HCT116 (cell line): ENCODE results near the gene KRT222. TPM values are rescaled to one million over a fixed set of nuclear protein-coding genes. Genes with fewer than 3 reads are reported as not detected.

Experiments
- ATAC-seq: fragments of 200-7000 bp; cut with Tn5 transposase; 2 replicates; pipeline ENCODE4 v1.9.1; 2020; ENCODE audit warnings: mild to moderate bottlenecking, moderate library complexity
- BruUV-seq: library from RNA; stranded (reverse); fragments of 400-500 nt; replicated peaks from 2 replicates; lab custom pipeline; 2021; lab: Mats Ljungman, UMichigan
- CTCF ChIA-PET: fragments of 300-600 bp; sonication (Branson Sonifier 250); formaldehyde crosslinking; loops from one replicate; lab custom pipeline; 2021; ENCODE audit warnings: antibody characterized with exemption; lab: Charles Lee
- POLR2A ChIA-PET: fragments of 300-600, 350-600 bp; sonication (Branson Sonifier 250); formaldehyde crosslinking; loops from one replicate; lab custom pipeline; 2021; ENCODE audit warnings: antibody characterized with exemption; lab: Charles Lee
- RAD21 ChIA-PET, 2 experiments: fragments of 300-600 bp; sonication (Branson Sonifier 250); formaldehyde crosslinking; loops; one replicate each; lab custom pipeline; 2023; ENCODE audit warnings: low total read pairs in 2 of 2; ENCODE audit not compliant: uncharacterized antibody in 2 of 2, unreplicated experiment in 2 of 2, low non-redundant PET in 1 of 2; lab: Charles Lee
- DNase-seq: peaks from one replicate; pipeline ENCODE4 v3.0.0-alpha.2; 2010; ENCODE audit warnings: low read depth, low spot score
- H2AFZ ChIP-seq: fragments of 200-600 bp; shearing (Covaris generic), sonication (generic); 2 replicates; pipeline ENCODE4 v1.6.1; 2017; ENCODE audit warnings: low read depth, mixed run types, mixed read lengths, antibody characterized with exemption, low read length; ENCODE audit not compliant: poor library complexity, severe bottlenecking
- H3K27ac ChIP-seq: 2 replicates; pipeline ENCODE4 v1.5.1; 2012; ENCODE audit warnings: low read depth, low read length
- H3K27me3 ChIP-seq: fragments of 200-600 bp; sonication (generic); 2 replicates; pipeline ENCODE4 v1.6.1; 2016; ENCODE audit warnings: mixed run types, low read length, mixed read lengths; ENCODE audit not compliant: insufficient read depth
- H3K36me3 ChIP-seq, 2 experiments: fragments of 200-500 bp in 1 of 2; fragments of 200-600 bp in 1 of 2; sonication (Bioruptor generic) in 1 of 2; sonication (generic) in 1 of 2; 2 replicates each; pipeline versions ENCODE4 v1.5.1 to v1.6.1; 2014 to 2016; ENCODE audit warnings: low read length in 2 of 2, inconsistent platforms in 1 of 2, mixed read lengths in 1 of 2, mixed run types in 1 of 2; ENCODE audit not compliant: insufficient read depth in 2 of 2, control insufficient read depth in 1 of 2
- H3K4me1 ChIP-seq, 2 experiments: fragments of 200-600 bp in 1 of 2; sonication (generic) in 1 of 2; 2 replicates each; pipeline versions ENCODE4 v1.5.1 to v1.6.1; 2012 to 2017; ENCODE audit warnings: low read length in 2 of 2, inconsistent platforms in 1 of 2, mild to moderate bottlenecking in 1 of 2, mixed read lengths in 1 of 2, mixed run types in 1 of 2, moderate library complexity in 1 of 2; ENCODE audit not compliant: insufficient read depth in 2 of 2, control insufficient read depth in 1 of 2
- H3K4me2 ChIP-seq: fragments of 200-600 bp; sonication (generic); 2 replicates; pipeline ENCODE4 v1.6.1; 2017; ENCODE audit warnings: mixed run types, low read length, mixed read lengths
- H3K4me3 ChIP-seq, 2 experiments: fragments of 200-600 bp in 1 of 2; sonication (generic) in 1 of 2; replicated peaks in 1 of 2; 2 replicates each; pipeline ENCODE4 v1.5.1; 2011 to 2016; ENCODE audit warnings: low read length in 2 of 2, control low read depth in 1 of 2, low read depth in 1 of 2, mild to moderate bottlenecking in 1 of 2, mixed read lengths in 1 of 2, mixed run types in 1 of 2
- H3K79me2 ChIP-seq: fragments of 200-600 bp; sonication (generic); 2 replicates; pipeline ENCODE4 v1.6.1; 2017; ENCODE audit warnings: mild to moderate bottlenecking, mixed run types, low read length, moderate library complexity, mixed read lengths; ENCODE audit not compliant: insufficient read depth
- H3K9ac ChIP-seq: fragments of 200-600 bp; sonication (generic); 2 replicates; pipeline ENCODE4 v1.6.1; 2016; ENCODE audit warnings: low read length, mixed read lengths
- H3K9me2 ChIP-seq: fragments of 200-600 bp; sonication (generic), shearing (Covaris generic); 2 replicates; pipeline ENCODE4 v1.6.1; 2017; ENCODE audit warnings: mixed run types, mild to moderate bottlenecking, moderate library complexity; ENCODE audit not compliant: insufficient read depth
- H3K9me3 ChIP-seq, 2 experiments: fragments of 200-500 bp in 1 of 2; fragments of 200-600 bp in 1 of 2; sonication (Bioruptor generic) in 1 of 2; sonication (generic) in 1 of 2; 2 replicates each; pipeline ENCODE4 v1.6.1; 2014 to 2017; ENCODE audit warnings: low read length in 2 of 2, mixed read lengths in 2 of 2, inconsistent platforms in 1 of 2, low read depth in 1 of 2, mild to moderate bottlenecking in 1 of 2, mixed run types in 1 of 2, moderate library complexity in 1 of 2; ENCODE audit not compliant: control insufficient read depth in 1 of 2, insufficient read depth in 1 of 2
- H4K20me1 ChIP-seq: fragments of 200-600 bp; sonication (generic), shearing (Covaris generic); 2 replicates; pipeline ENCODE4 v1.6.1; 2017; ENCODE audit warnings: mixed run types, mild to moderate bottlenecking, moderate library complexity; ENCODE audit not compliant: insufficient read depth
- CBX3 ChIP-seq: IDR thresholded peaks from 2 replicates; pipeline ENCODE4 v1.6.1; 2012; ENCODE audit warnings: low read depth
- CEBPB ChIP-seq: IDR thresholded peaks from 2 replicates; pipeline ENCODE4 v1.6.1; 2012; ENCODE audit warnings: low read depth
- EGR1 ChIP-seq: IDR thresholded peaks from 2 replicates; pipeline ENCODE4 v1.6.1; 2012; ENCODE audit warnings: low read depth
- EZH2 ChIP-seq: fragments of 200-600 bp; sonication (generic); IDR thresholded peaks from 2 replicates; pipeline ENCODE4 v1.6.1; 2017; ENCODE audit warnings: antibody characterized with exemption, mixed run types
- EZH2phosphoT487 ChIP-seq: fragments of 200-600 bp; IDR thresholded peaks from 2 replicates; pipeline ENCODE4 v1.6.1; 2018; ENCODE audit warnings: antibody characterized with exemption, borderline replicate concordance
- FOSL1 ChIP-seq: IDR thresholded peaks from 2 replicates; pipeline ENCODE4 v1.6.1; 2012; ENCODE audit warnings: low read depth
- MAX ChIP-seq: IDR thresholded peaks from 2 replicates; pipeline ENCODE4 v1.6.1; 2012
- POLR2A ChIP-seq: IDR thresholded peaks from 2 replicates; pipeline ENCODE4 v1.7.0; 2011; ENCODE audit warnings: borderline replicate concordance; ENCODE audit not compliant: insufficient read depth, insufficient read length; ENCODE audit errors: extremely low read depth
- SIN3A ChIP-seq: IDR thresholded peaks from 2 replicates; pipeline ENCODE4 v1.6.1; 2012; ENCODE audit warnings: low read depth
- SP1 ChIP-seq: IDR thresholded peaks from 2 replicates; pipeline ENCODE4 v1.6.1; 2012; ENCODE audit warnings: low read depth
- SRF ChIP-seq: IDR thresholded peaks from 2 replicates; pipeline ENCODE4 v1.6.1; 2012; ENCODE audit warnings: low read depth
- TCF7L2 ChIP-seq: IDR thresholded peaks from 2 replicates; pipeline ENCODE4 v1.7.0; 2011; ENCODE audit warnings: borderline replicate concordance, inconsistent platforms; ENCODE audit not compliant: insufficient read depth, insufficient read length; ENCODE audit errors: extremely low read depth
- YY1 ChIP-seq: IDR thresholded peaks from 2 replicates; pipeline ENCODE4 v1.6.1; 2011; ENCODE audit warnings: low read length, low read depth, moderate library complexity, mild to moderate bottlenecking; ENCODE audit not compliant: insufficient replicate concordance; ENCODE audit errors: extremely low read depth
- ZBTB33 ChIP-seq: IDR thresholded peaks from 2 replicates; pipeline ENCODE4 v1.6.1; 2011; ENCODE audit warnings: mild to moderate bottlenecking, low read length, moderate library complexity; ENCODE audit not compliant: insufficient replicate concordance; ENCODE audit errors: extremely low read depth
- ZFX ChIP-seq: fragments of 450-650 bp; IDR thresholded peaks from 2 replicates; pipeline ENCODE4 v1.6.1; 2017
- intact Hi-C: fragments of 100-400 bp; cut with micrococcal nuclease; formaldehyde crosslinking; loops from 2 replicates; pipeline ENCODE4 v1.10.0; 2022
- total RNA-seq: library from RNA; stranded (reverse); gene quantifications from one replicate; pipeline ENCODE4 v1.2.1, GENCODE V29; 2021; ENCODE audit not compliant: unreplicated experiment
- TF ChIP-seq, protein P1 (sequence below): IDR thresholded peaks from 2 replicates; pipeline ENCODE4 v1.6.1; 2012; ENCODE audit warnings: low read depth

KRT222 gene
- total RNA-seq, 1 experiment from 2014 or later, result 5.0 TPM

DNA sequence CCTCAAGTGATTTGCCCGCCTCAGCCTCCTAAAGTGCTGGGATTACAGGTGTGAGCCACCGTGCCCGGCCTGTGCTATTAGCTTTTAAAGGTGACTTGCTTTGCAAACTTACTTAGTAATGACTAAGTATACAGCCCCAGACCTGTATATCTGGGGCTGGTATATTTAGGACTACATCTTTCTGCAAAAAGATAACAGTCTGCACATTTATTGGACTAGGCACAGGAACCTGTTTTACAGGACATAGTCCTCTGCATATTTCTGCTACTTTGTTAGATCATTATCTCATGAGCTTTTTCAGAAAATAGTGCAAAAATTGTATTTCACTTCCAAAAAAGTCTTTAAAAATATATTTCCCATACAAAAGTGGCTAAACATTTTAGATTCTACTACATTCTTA, 37.3 kb upstream of the KRT222 start:
- H3K4me3 ChIP-seq, result no peak overlapping the region
- no peaks in the 10 kb centered on the region for H3K9me3 ChIP-seq
- ATAC-seq, result no peak
- no peaks in the 10 kb centered on the region for H3K4me1 ChIP-seq
- no peaks in the 10 kb centered on the region for H3K27me3 ChIP-seq
- RAD21 ChIA-PET, result no interaction called here
- DNase-seq, result no peak
- no peak overlapping the region for H2AFZ ChIP-seq
- H3K4me2 ChIP-seq, result no peak overlapping the region
- CTCF ChIA-PET, result no interaction called here
- intact Hi-C loops, result no loop called here
- no peak overlapping the region for H3K27ac ChIP-seq
- no TSS peak for BruUV-seq
- no peak for TF ChIP-seq TCF7L2
- no peaks in the 10 kb centered on the region for H3K9me2 ChIP-seq
- H4K20me1 ChIP-seq, result no peaks in the 10 kb centered on the region
- POLR2A ChIA-PET, result no interaction called here
- H3K79me2 ChIP-seq, result no peaks in the 10 kb centered on the region
- no peak overlapping the region for H3K9ac ChIP-seq
- no peaks in the 10 kb centered on the region for H3K36me3 ChIP-seq

DNA sequence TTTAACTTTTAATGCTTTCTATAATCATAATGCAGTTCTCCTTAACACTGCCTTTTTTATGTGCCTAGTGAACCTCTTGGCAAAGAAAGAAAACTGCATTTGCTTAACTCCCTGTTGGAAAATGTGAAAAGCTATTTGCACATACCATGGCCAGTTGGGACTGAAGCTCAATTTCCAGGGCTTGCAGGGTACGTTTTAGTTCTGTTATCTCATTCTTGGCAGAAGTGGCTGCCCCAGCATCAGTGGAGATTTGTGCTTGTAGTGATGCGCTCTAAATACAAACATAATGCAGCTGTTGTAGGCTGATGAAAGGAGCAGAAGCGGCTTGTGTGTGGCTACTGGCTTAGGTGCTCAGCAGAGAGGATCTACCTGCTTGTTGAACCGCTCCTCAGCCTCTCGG, 34.9 kb upstream of the KRT222 start:
- intact Hi-C loops, result no loop called here
- no peak for DNase-seq
- no peak overlapping the region for H3K9ac ChIP-seq

More for the DNA sequence above, 34.9 kb upstream of the KRT222 start:
- no peaks in the 10 kb centered on the region for H3K79me2 ChIP-seq
- H3K27me3 ChIP-seq, result no peaks in the 10 kb centered on the region
- no peaks in the 10 kb centered on the region for H3K36me3 ChIP-seq
- no peaks in the 10 kb centered on the region for H4K20me1 ChIP-seq
- H3K4me1 ChIP-seq, result no peaks in the 10 kb centered on the region
- RAD21 ChIA-PET, result no interaction called here
- H2AFZ ChIP-seq, result no peak overlapping the region
- no peaks in the 10 kb centered on the region for H3K9me3 ChIP-seq
- POLR2A ChIA-PET, result no interaction called here
- BruUV-seq, result no TSS peak
- H3K9me2 ChIP-seq, result no peaks in the 10 kb centered on the region
- CTCF ChIA-PET, result interaction anchor here (1.1 to 1.4 kb wide), 2 partner anchors 15 to 84 kb away, joined by 3 read pairs; no protein-coding TSS in a partner anchor
- H3K4me3 ChIP-seq, result no peak overlapping the region
- TF ChIP-seq, protein P1, sequence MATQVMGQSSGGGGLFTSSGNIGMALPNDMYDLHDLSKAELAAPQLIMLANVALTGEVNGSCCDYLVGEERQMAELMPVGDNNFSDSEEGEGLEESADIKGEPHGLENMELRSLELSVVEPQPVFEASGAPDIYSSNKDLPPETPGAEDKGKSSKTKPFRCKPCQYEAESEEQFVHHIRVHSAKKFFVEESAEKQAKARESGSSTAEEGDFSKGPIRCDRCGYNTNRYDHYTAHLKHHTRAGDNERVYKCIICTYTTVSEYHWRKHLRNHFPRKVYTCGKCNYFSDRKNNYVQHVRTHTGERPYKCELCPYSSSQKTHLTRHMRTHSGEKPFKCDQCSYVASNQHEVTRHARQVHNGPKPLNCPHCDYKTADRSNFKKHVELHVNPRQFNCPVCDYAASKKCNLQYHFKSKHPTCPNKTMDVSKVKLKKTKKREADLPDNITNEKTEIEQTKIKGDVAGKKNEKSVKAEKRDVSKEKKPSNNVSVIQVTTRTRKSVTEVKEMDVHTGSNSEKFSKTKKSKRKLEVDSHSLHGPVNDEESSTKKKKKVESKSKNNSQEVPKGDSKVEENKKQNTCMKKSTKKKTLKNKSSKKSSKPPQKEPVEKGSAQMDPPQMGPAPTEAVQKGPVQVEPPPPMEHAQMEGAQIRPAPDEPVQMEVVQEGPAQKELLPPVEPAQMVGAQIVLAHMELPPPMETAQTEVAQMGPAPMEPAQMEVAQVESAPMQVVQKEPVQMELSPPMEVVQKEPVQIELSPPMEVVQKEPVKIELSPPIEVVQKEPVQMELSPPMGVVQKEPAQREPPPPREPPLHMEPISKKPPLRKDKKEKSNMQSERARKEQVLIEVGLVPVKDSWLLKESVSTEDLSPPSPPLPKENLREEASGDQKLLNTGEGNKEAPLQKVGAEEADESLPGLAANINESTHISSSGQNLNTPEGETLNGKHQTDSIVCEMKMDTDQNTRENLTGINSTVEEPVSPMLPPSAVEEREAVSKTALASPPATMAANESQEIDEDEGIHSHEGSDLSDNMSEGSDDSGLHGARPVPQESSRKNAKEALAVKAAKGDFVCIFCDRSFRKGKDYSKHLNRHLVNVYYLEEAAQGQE, result no peak
- no peak for TF ChIP-seq SIN3A
- TF ChIP-seq CEBPB, result no peak
- no peak for TF ChIP-seq YY1
- no peak for TF ChIP-seq EZH2phosphoT487
- TF ChIP-seq ZFX, result no peak
- TF ChIP-seq ZBTB33, result no peak
- no peak for TF ChIP-seq EZH2
- no peak for TF ChIP-seq SP1
- TF ChIP-seq POLR2A, result no peak
- no peak for TF ChIP-seq CBX3
- TF ChIP-seq MAX, result no peak
- TF ChIP-seq FOSL1, result no peak
- no peak for TF ChIP-seq EGR1
- TF ChIP-seq SRF, result no peak
- no peak for ATAC-seq
- no peak overlapping the region for H3K4me2 ChIP-seq
- no peak overlapping the region for H3K27ac ChIP-seq
